H1 (cell line): ENCODE data around the gene DOCK9. TPM values are rescaled to one million over a fixed set of nuclear protein-coding genes. Genes with fewer than 3 reads are reported as not detected.

Experiments used
- CTCF ChIA-PET: fragments of 300-600 bp; sonication (Branson Sonifier 250); formaldehyde crosslinking; loops from one replicate; lab custom pipeline; 2021; ENCODE audit not compliant: partially characterized antibody; lab: Charles Lee
- POLR2A ChIA-PET: fragments of 300-600 bp; sonication (Branson Sonifier 250); formaldehyde crosslinking; loops from one replicate; lab custom pipeline; 2021; ENCODE audit warnings: inconsistent platforms; ENCODE audit not compliant: partially characterized antibody; lab: Charles Lee
- DNase-seq, 2 experiments: peaks; one replicate each; pipeline versions ENCODE4 v3.0.0 to v3.0.0-alpha.2; 2010 to 2022; ENCODE audit warnings: low spot score in 2 of 2, low read depth in 1 of 2, mixed read lengths in 1 of 2
- FAIRE-seq: peaks from 2 replicates; lab custom pipeline; 2011; peaks lifted over from hg19 to GRCh38; lab: Jason Lieb, UNC
- H2AFZ ChIP-seq: 2 replicates; pipeline ENCODE4 v1.8.1; 2012; ENCODE audit warnings: low read length, inconsistent platforms
- H2AK5ac ChIP-seq: 2 replicates; pipeline ENCODE4 v1.6.1; 2013; ENCODE audit warnings: low read depth, low read length
- H2BK120ac ChIP-seq: replicated peaks from 2 replicates; pipeline ENCODE3; 2013; ENCODE audit warnings: low read depth, low read length, inconsistent platforms
- H2BK12ac ChIP-seq: 2 replicates; pipeline ENCODE4 v1.6.1; 2013; ENCODE audit warnings: low read depth, low read length
- H2BK15ac ChIP-seq: 2 replicates; pipeline ENCODE4 v1.6.1; 2013; ENCODE audit warnings: low read length
- H2BK20ac ChIP-seq: 2 replicates; pipeline ENCODE4 v1.6.1; 2013; ENCODE audit warnings: low read length
- H2BK5ac ChIP-seq: 2 replicates; pipeline ENCODE4 v1.6.1; 2013; ENCODE audit warnings: low read depth, low read length
- H3K14ac ChIP-seq: 2 replicates; pipeline ENCODE4 v1.6.1; 2013; ENCODE audit warnings: inconsistent platforms; ENCODE audit not compliant: insufficient read length
- H3K18ac ChIP-seq: 2 replicates; pipeline ENCODE4 v1.6.1; 2013; ENCODE audit warnings: low read length; ENCODE audit errors: extremely low read depth
- H3K23ac ChIP-seq: 2 replicates; pipeline ENCODE4 v1.6.1; 2013; ENCODE audit warnings: inconsistent platforms; ENCODE audit not compliant: insufficient read length
- H3K23me2 ChIP-seq: 2 replicates; pipeline ENCODE4 v1.6.1; 2013; ENCODE audit warnings: low read depth, low read length
- H3K27ac ChIP-seq: 2 replicates; pipeline ENCODE4 v1.6.1; 2011; ENCODE audit warnings: low read depth, low read length, inconsistent platforms
- H3K27me3 ChIP-seq, 4 experiments: replicated peaks in 1 of 4; 1 replicate in 1 of 4; 2 replicates in 3 of 4; pipeline versions ENCODE4 v1.6.1 to v1.8.1; 2011 to 2013; ENCODE audit warnings: low read length in 3 of 4, mild to moderate bottlenecking in 3 of 4, inconsistent platforms in 2 of 4, mixed read lengths in 2 of 4, moderate library complexity in 1 of 4; ENCODE audit not compliant: control insufficient read depth in 3 of 4, insufficient read depth in 3 of 4; ENCODE audit errors: extremely low read depth in 1 of 4
- H3K36me3 ChIP-seq, 4 experiments: 2 replicates each; pipeline versions ENCODE4 v1.6.1 to v1.8.1; 2011 to 2013; ENCODE audit warnings: mild to moderate bottlenecking in 4 of 4, low read length in 3 of 4, moderate library complexity in 2 of 4, control low read depth in 1 of 4, inconsistent platforms in 1 of 4; ENCODE audit not compliant: insufficient read depth in 4 of 4, control insufficient read depth in 2 of 4
- H3K4ac ChIP-seq: replicated peaks from 2 replicates; pipeline ENCODE3; 2013; ENCODE audit warnings: low read length, low read depth, mixed read lengths, inconsistent platforms; ENCODE audit not compliant: insufficient read length
- H3K4me1 ChIP-seq, 4 experiments: replicated peaks in 1 of 4; 1 replicate in 1 of 4; 2 replicates in 3 of 4; pipeline versions ENCODE4 v1.6.1 to v1.8.1; 2011 to 2013; ENCODE audit warnings: low read length in 3 of 4, inconsistent platforms in 2 of 4, mixed read lengths in 1 of 4; ENCODE audit not compliant: insufficient read depth in 4 of 4, control insufficient read depth in 3 of 4
- H3K4me2 ChIP-seq, 2 experiments: 2 replicates each; pipeline versions ENCODE4 v1.6.1 to v1.8.1; 2011 to 2013; ENCODE audit warnings: low read depth in 2 of 2, low read length in 2 of 2, control low read depth in 1 of 2, inconsistent platforms in 1 of 2, mild to moderate bottlenecking in 1 of 2; ENCODE audit not compliant: insufficient read depth in 1 of 2
- H3K4me3 ChIP-seq, 4 experiments: fragments of 200-600, 300-600 bp in 1 of 4; sonication (generic), shearing (Covaris generic), sonication (Bioruptor Twin) in 1 of 4; 2 replicates each; pipeline versions ENCODE4 v1.5.1 to v1.8.1; 2011 to 2016; ENCODE audit warnings: low read length in 4 of 4, low read depth in 3 of 4, control low read depth in 2 of 4, inconsistent platforms in 2 of 4, mild to moderate bottlenecking in 2 of 4, mixed read lengths in 1 of 4, moderate library complexity in 1 of 4; ENCODE audit not compliant: insufficient read depth in 2 of 4; ENCODE audit errors: extremely low read depth in 1 of 4
- H3K56ac ChIP-seq: replicated peaks from 2 replicates; pipeline ENCODE3; 2013; ENCODE audit warnings: low read depth, mild to moderate bottlenecking, mixed read lengths, low read length, inconsistent platforms; ENCODE audit not compliant: insufficient read length
- H3K79me1 ChIP-seq: 2 replicates; pipeline ENCODE4 v1.6.1; 2013; ENCODE audit warnings: low read depth, low read length, control low read depth
- H3K79me2 ChIP-seq, 2 experiments: 2 replicates each; pipeline versions ENCODE4 v1.6.1 to v1.8.1; 2012 to 2013; ENCODE audit warnings: low read length in 2 of 2, mild to moderate bottlenecking in 2 of 2, inconsistent platforms in 1 of 2; ENCODE audit not compliant: insufficient read depth in 2 of 2, control insufficient read depth in 1 of 2
- H3K9ac ChIP-seq, 4 experiments: replicated peaks in 1 of 4; 1 replicate in 1 of 4; 2 replicates in 3 of 4; pipeline versions ENCODE4 v1.6.1 to v1.8.1; 2011 to 2013; ENCODE audit warnings: low read depth in 3 of 4, low read length in 3 of 4, control low read depth in 2 of 4, mild to moderate bottlenecking in 2 of 4, moderate library complexity in 2 of 4, inconsistent platforms in 1 of 4; ENCODE audit errors: extremely low read depth in 1 of 4
- H3K9me3 ChIP-seq, 2 experiments: 2 replicates each; pipeline versions ENCODE4 v1.6.1 to v1.8.1; 2012 to 2013; ENCODE audit warnings: mild to moderate bottlenecking in 2 of 2, moderate library complexity in 2 of 2, control low read depth in 1 of 2, inconsistent platforms in 1 of 2, low read depth in 1 of 2, low read length in 1 of 2, mixed read lengths in 1 of 2; ENCODE audit not compliant: insufficient read depth in 2 of 2
- H4K20me1 ChIP-seq, 2 experiments: replicated peaks in 1 of 2; 2 replicates each; pipeline versions ENCODE3 to v1.8.1; 2011 to 2013; ENCODE audit warnings: inconsistent platforms in 2 of 2, low read length in 2 of 2, mild to moderate bottlenecking in 1 of 2; ENCODE audit not compliant: insufficient read depth in 2 of 2, control insufficient read depth in 1 of 2
- H4K5ac ChIP-seq: 2 replicates; pipeline ENCODE4 v1.6.1; 2013; ENCODE audit warnings: low read length, low read depth, mixed read lengths, inconsistent platforms; ENCODE audit not compliant: insufficient read length
- H4K8ac ChIP-seq: 2 replicates; pipeline ENCODE4 v1.8.0; 2013; ENCODE audit warnings: mild to moderate bottlenecking, moderate library complexity, low read length, inconsistent platforms; ENCODE audit not compliant: insufficient read depth; ENCODE audit errors: extremely low read depth
- H4K91ac ChIP-seq: replicated peaks from 2 replicates; pipeline ENCODE3; 2013; ENCODE audit warnings: low read length, mixed read lengths, inconsistent platforms; ENCODE audit not compliant: insufficient read length
- CHD1 ChIP-seq: IDR thresholded peaks from 2 replicates; pipeline ENCODE4 v1.6.1; 2012; ENCODE audit warnings: low read depth, low read length, improper control_type of control experiment
- GTF2F1 ChIP-seq: IDR thresholded peaks from 2 replicates; pipeline ENCODE4 v1.6.1; 2012; ENCODE audit warnings: low read depth, low read length, improper control_type of control experiment, borderline replicate concordance
- JUND ChIP-seq: IDR thresholded peaks from 2 replicates; pipeline ENCODE4 v1.6.1; 2011; ENCODE audit warnings: mild to moderate bottlenecking, improper control_type of control experiment, low read length
- WGBS, 2 experiments: shearing (Covaris generic) in 1 of 2; methylation state at CpG; one replicate each; pipeline versions ENCODE4 v1.1.6 to v1.1.7; 2013 to 2015; ENCODE audit warnings: low lambda C conversion rate in 2 of 2, mixed read lengths in 2 of 2, inconsistent platforms in 1 of 2, low coverage in 1 of 2, missing lambda C conversion rate in 1 of 2; ENCODE audit not compliant: insufficient replicate concordance in 2 of 2, insufficient coverage in 1 of 2, insufficient read length in 1 of 2; ENCODE audit errors: extremely low coverage in 1 of 2, missing lambda C conversion rate in 1 of 2; 5-methylcytosine and 5-hydroxymethylcytosine counted together
- polyA plus RNA-seq, 7 experiments: library from polyadenylated mRNA; depleted of rRNA in 3 of 7; stranded (reverse) in 5 of 7; unstranded in 2 of 7; fragments of >200 nt in 5 of 7; fragments of 200-250 nt in 2 of 7; gene quantifications; 1 replicate in 5 of 7; 2 replicates in 1 of 7; 4 replicates in 1 of 7; pipeline versions ENCODE4 v1.2.1 to v1.2.3, GENCODE V29; 2011 to 2013; ENCODE audit warnings: missing spikeins in 2 of 7, mixed read lengths in 2 of 7
- total RNA-seq: library from RNA; stranded (reverse); fragmentation: NEBNext Ultra II Directional; extraction: Animal tissue kit (Norgen Biotek cat#: 25700); gene quantifications from 2 replicates; pipeline ENCODE4 v1.2.1, GENCODE V29; 2021

The DOCK9 gene
- total and polyA plus RNA-seq, 2 of the 8 experiments (the other 6 are each of a cell fraction or from before 2014, with no cell fraction given): 21.6 to 31.5 TPM

DNA sequence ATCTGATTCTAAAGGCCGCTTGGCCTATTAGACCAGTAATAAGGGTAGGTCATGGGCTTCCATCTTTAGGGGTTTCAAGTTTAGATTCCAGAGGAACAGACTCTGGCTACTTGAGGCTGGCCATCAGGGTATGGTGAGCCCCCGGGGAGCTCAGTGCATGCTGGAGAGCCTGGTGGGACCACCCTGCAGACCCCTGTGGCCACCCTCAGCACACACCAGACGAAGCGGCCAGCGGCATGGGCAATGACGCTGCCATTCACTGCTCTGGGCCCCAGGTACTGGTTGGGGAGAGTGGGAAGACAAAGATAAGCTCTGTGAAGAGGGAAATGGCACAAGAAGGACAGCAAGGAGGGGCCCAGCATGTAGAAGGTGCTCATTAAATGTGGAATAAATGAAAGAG is 126.6 kb downstream of the DOCK9 start:
- Histone ChIP-seq H3K4me2 (no peak overlapping the region), H3K23me2 (no peaks in the 10 kb centered on the region), H3K4ac (no peak overlapping the region), H3K79me2 (no peaks in the 10 kb centered on the region), H3K18ac (no peak overlapping the region), H2BK20ac (no peak overlapping the region), H4K91ac (no peak overlapping the region), H3K9me3 (no peaks in the 10 kb centered on the region), H2BK120ac (no peak overlapping the region), H3K56ac (no peak overlapping the region), H2AFZ (no peak overlapping the region), H2AK5ac (no peak overlapping the region), H3K79me1 (no peaks in the 10 kb centered on the region), H4K20me1 (no peaks in the 10 kb centered on the region), H3K27me3 (no peaks in the 10 kb centered on the region), H2BK15ac (no peak overlapping the region), H4K5ac (no peak overlapping the region), H3K14ac (no peak overlapping the region), H2BK5ac (no peak overlapping the region), H3K4me3 (no peak overlapping the region), H3K9ac (no peak overlapping the region)
- FAIRE-seq: no peak
- CTCF ChIA-PET: interaction anchor here (0.6 to 2.4 kb wide), 8 partner anchors 8 to 368 kb away, joined by 3 to 10 read pairs (median 4); no protein-coding TSS in a partner anchor
- POLR2A ChIA-PET: no interaction called here
- TF ChIP-seq GTF2F1 (no peak), CHD1 (no peak), JUND (no peak)
- TF ChIP-seq, all 59 proteins: peak for 0
- Histone ChIP-seq H3K27ac (no peak overlapping the region), H3K23ac (no peak overlapping the region), H3K36me3 (no peaks in the 10 kb centered on the region; a peak in 1 of 8 replicates), H4K8ac (no peak overlapping the region), H2BK12ac (no peak overlapping the region), H3K4me1 (no peaks in the 10 kb centered on the region)
- 93% methylated on average over 6 of the region's 6 CpGs; no CpG with 5 or more reads in 1 of the 2 experiments for WGBS, 2 experiments
- DNase-seq: no peak
